Epithelial cell of esophagus (primary cell): ENCODE measurements around the gene PARP15.
"Not testable (repeated sequence)": the region's sequence is repeated elsewhere in the genome, so short reads cannot be mapped to it uniquely, and the experiment has no call there.

ENCODE experiments used
- DNase-seq: peaks from one replicate; pipeline ENCODE4 v3.0.0; 2010; ENCODE audit warnings: low read depth
- H3K4me3 ChIP-seq: 2 replicates; pipeline ENCODE4 v1.5.1; 2011; ENCODE audit warnings: mild to moderate bottlenecking, low read length, control low read depth
- TF ChIP-seq, protein P1 (sequence below): IDR thresholded peaks from 2 replicates; pipeline ENCODE4 v1.5.1; 2011; ENCODE audit warnings: low read depth, mild to moderate bottlenecking, low read length, control low read depth, inconsistent platforms; ENCODE audit not compliant: insufficient read depth; ENCODE audit errors: missing control alignments

PARP15 gene

DNA sequence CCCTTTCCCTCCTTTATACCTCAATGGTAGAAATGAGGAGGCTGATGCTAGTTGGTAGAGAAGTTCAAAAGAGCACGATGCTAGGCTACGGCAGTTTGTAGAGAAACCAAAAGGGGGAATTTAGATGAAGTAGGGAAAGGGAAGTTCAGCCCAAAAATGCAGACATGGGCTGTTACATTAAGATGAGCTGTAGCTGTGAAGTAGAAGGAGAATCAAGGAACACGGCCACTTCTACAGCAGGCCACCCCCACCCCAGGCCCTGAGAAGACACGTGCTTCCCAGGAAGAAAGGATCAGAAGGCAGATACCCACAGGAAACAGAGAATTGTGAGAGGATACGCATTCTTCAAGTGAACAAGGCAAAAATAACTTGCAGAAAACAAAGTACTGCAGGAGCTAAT is 101.1 kb downstream of the PARP15 start:
- no peak for DNase-seq
- TF ChIP-seq, protein P1, sequence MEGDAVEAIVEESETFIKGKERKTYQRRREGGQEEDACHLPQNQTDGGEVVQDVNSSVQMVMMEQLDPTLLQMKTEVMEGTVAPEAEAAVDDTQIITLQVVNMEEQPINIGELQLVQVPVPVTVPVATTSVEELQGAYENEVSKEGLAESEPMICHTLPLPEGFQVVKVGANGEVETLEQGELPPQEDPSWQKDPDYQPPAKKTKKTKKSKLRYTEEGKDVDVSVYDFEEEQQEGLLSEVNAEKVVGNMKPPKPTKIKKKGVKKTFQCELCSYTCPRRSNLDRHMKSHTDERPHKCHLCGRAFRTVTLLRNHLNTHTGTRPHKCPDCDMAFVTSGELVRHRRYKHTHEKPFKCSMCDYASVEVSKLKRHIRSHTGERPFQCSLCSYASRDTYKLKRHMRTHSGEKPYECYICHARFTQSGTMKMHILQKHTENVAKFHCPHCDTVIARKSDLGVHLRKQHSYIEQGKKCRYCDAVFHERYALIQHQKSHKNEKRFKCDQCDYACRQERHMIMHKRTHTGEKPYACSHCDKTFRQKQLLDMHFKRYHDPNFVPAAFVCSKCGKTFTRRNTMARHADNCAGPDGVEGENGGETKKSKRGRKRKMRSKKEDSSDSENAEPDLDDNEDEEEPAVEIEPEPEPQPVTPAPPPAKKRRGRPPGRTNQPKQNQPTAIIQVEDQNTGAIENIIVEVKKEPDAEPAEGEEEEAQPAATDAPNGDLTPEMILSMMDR = no peak
- H3K4me3 ChIP-seq = no peak overlapping the region

DNA sequence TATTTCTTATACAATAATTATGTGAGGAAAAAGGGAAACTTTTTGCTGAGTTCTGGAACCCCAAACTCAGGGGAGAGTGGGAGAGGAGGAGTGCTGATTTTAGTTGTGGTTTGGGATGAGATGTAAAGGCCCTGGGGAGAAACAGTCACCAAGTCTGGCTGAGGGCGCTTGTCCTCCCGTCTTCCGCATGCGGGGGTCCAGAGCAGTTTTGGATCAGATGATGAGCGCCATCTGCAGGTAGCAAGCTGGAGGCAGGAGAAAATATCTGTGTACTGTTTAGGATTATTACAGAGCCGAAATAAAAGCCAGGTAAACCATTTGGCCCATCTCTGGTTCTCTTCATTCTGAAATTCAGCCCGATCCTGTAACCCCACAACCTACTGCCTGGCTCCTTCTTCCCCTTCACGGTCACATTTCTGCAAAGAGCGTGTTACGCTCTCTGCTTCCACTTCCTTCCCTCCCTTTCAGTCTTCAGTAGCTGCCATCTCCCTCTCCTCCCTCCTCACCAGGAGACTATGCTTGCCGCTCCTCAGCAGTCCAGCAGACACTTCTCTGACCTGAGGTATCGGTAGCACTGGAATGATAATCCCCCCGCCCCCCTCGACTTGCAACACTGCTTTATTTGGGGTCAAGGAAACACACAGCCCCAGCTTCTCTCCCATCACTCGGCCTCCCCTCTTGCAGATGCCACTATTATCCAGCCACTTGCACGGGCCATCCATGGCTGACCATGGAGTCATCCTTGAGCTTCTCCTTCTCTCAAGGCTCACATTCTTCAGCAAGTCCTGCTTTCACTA is 101.8 kb downstream of the PARP15 start:
- peak; percentile 79 for DNase-seq
- TF ChIP-seq, protein P1 = peak; percentile 81
- H3K4me3 ChIP-seq = no peak overlapping the region

DNA sequence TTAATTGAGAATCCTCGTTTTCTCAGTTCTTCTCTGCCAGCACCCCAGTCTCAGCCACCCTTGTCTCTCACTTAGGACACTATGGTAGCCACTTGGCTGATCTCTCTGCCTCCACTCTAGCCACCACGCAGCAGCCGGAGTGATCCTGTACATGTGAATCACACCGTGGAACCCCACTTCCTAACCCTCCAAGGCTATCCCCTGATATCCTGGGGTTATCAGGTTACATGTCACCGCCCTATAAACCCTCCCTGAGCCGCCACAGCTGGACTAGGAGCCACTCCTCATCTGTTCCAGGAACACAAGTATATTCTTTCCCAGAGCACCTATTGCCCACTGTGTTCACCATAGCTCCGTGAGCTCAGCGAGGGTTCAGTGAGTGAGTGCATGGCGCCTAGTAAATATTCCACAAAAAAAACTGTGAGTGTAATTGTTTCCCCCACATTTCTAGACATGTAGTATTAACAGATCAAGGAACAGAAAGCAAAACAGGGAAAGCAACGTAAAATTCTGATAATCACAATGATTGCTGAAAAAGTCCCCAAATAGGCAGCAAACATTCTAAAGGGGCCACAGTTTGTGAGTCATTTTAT is 102.5 kb downstream of the PARP15 start:
- H3K4me3 ChIP-seq = peak overlapping the region; percentile 73
- DNase-seq = no peak
- TF ChIP-seq, protein P1 = no peak

DNA sequence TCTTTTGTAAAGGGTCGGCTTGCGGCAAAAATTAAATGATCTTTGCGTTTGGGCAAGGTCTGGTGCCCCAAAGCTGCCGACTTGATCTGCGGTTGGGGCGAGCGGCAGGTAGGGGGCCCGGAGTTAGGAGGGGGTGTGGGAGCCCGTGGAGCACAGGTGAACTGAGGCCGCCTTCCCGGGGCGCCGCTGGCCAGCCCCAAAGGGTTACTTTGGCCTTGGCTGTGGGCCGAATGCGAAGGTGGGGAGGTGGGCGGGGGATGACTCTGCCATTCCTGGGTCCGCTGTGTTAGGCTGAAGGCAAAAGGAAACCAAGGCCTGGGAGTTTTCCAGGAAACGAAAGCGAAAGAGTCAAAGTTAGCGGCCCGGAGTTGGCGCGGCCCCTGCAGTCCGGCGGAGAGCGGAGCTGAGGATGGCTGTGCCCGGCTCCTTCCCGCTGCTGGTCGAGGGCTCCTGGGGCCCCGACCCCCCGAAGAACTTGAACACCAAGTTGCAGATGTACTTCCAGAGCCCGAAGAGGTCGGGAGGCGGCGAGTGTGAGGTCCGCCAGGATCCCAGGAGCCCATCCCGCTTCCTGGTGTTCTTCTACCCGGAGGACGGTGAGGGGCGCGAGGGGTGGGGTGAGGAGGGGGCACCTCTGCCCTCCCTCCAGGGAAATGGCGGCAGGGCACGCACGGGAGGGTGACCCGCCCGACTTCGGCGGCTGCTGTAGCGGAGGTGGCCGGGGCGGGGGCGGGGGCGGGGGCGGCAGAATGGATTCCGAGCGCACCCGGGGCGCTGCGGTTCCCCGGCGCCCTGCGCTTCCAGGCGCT is 103.2 kb downstream of the PARP15 start, which contains the start of gene PARP14:
Gene PARP14 (plus strand): TSS at position 365 of the 809 bp plus-strand sequence. CDS start 45 bp downstream, at position 410.
- DNase-seq = peak; percentile 60
- TF ChIP-seq, protein P1 = no peak
- peak within 1 kb of the TSS; percentile 73 for H3K4me3 ChIP-seq

DNA sequence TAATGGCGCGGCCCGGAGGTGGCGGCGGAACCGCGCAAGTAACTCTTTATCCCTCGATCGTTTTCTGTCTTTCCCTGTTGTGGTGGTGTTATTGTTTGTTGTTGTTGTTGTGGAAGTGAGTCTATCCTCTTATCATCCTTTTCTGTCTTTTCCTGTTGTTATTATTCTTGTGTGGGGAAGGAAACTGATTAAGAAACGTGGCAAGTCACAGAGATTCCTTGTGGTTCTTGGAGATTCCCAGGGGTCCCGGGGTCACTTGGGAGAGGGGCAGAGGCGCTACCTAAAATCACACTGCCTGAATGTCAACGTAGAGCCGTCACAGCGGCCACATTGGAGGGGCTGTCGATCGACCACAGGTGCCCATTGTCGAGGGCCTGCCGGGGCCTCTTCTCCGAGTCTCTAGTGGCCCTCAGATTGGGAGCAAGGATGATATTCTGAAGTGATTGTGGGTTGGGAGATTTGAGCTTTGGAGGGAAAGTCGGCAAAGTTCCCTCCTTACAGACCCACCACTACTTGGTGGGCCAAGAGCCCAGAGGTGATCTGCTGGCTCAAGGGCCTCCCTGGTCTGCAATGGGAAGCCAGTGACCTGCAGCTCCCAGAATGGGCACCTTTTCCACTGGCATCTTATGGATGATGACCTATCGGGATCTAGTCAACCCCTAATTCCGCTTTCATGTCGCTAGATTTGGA is 104.0 kb downstream of the PARP15 start:
- TF ChIP-seq, protein P1 = no peak
- H3K4me3 ChIP-seq = peak overlapping the region; percentile 73
- DNase-seq = no peak

DNA sequence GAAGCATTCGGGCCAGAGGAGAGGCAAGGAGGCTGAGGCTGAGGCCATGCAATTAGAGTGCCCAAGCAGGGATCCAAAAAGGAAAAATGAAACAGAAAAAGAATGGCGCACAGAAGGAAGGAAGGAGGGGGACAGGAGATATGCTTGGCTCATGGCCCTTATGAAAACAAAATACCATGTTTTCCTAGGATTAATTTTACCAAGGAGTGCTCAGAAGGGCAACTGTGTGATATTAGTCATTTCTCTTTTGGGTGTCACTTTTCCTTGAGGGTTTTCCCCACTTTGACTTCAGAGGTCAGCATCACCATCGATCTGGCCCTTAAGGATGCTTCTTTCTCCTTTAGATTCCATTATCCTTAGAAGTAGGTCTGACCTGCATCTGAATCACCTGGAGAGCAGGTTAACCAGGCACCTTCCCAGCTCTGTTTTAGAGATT is 104.5 kb downstream of the PARP15 start:
- H3K4me3 ChIP-seq = peak overlapping the region; percentile 73
- TF ChIP-seq, protein P1 = no peak
- peak; percentile 12 for DNase-seq

DNA sequence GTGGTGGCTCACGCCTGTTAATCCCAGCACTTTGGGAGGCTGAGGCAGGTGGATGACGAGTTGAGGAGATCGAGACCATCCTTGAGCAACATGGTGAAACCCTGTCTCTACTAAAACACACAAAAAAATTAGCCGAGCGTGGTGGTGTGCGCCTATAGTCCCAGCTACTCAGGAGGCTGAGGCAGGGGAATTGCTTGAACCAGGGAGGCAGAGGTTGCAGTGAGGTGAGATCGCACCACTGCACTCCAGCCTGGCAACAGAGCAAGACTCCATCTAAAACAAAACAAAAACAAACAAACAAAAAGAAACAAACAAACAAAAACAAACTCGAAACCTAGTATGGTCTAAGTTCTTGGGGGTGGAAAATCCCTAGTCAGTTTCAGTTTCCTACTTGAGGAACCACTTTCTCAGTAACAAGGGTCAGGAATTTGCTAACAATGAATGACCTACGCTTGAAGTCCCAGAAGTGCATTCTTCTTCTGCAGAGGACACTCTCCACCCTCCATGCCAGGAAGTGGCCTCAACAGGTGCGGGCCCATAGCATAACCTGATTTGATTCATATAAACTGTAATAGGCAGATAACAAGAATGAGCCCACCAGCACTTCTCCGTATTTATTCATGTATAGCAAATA is 105.4 kb downstream of the PARP15 start:
- not testable (repeated sequence) for H3K4me3 ChIP-seq, DNase-seq
